Mucosa of descending colon (tissue), 3 donors: ENCODE data around the gene C16orf90. TPM values are rescaled to one million over a fixed set of nuclear protein-coding genes. Genes with fewer than 3 reads are reported as not detected.
"Not testable (repeated sequence)": the region's sequence is repeated elsewhere in the genome, so short reads cannot be mapped to it uniquely, and the experiment has no call there.

Experiments used
- ATAC-seq: fragments of 200-7000 bp; cut with Tn5 transposase; one replicate; pipeline ENCODE4 v1.9.1; 2020; ENCODE audit warnings: mild to moderate bottlenecking, moderate library complexity
- DNase-seq, 3 donors: peaks; one replicate each; pipeline ENCODE4 v3.0.0-alpha.2; 2020
- H3K36me3 ChIP-seq: fragments of 200-600 bp; one replicate; pipeline ENCODE4 v1.8.0; 2021; ENCODE audit warnings: low read depth, mild to moderate bottlenecking
- H3K4me1 ChIP-seq: fragments of 200-600 bp; one replicate; pipeline ENCODE4 v1.8.0; 2021; ENCODE audit warnings: low read depth, mild to moderate bottlenecking
- H3K4me3 ChIP-seq: fragments of 200-600 bp; one replicate; pipeline ENCODE4 v1.8.0; 2021; ENCODE audit warnings: mild to moderate bottlenecking
- H3K9me3 ChIP-seq: fragments of 200-600 bp; one replicate; pipeline ENCODE4 v1.8.0; 2021; ENCODE audit warnings: mild to moderate bottlenecking
- intact Hi-C, 2 donors: fragments of 100-400 bp; cut with DNase I in 1 of 2; cut with micrococcal nuclease in 1 of 2; formaldehyde crosslinking; loops; one replicate each; pipeline versions ENCODE4 v1.11.0 to v1.11.1; 2022; cut with DNase I, micrococcal nuclease
- total RNA-seq, 3 donors: library from RNA; stranded (reverse); fragmentation: NEBNext Ultra II Directional in 2 of 3; extraction: Animal tissue kit (Norgen Biotek cat#: 25700) in 2 of 3; gene quantifications; one replicate each; pipeline versions ENCODE4 v1.2.1 to v1.2.4, GENCODE V29; 2021 to 2023
- TF ChIP-seq, protein P1 (sequence below): fragments of 200-600 bp; IDR thresholded peaks from one replicate; pipeline ENCODE4 v1.8.0; 2022; ENCODE audit warnings: antibody characterized with exemption, mild to moderate bottlenecking
- donor health status: DM: no; HTN: no; CAD: no; lungs with moderate emphysema.
- donor health status: DM: no; HTN: no; CAD: no.
- donor health status: DM: no; HTN: yes; CAD: no.

C16orf90 gene
- total RNA-seq, 3 donors from 2014 or later = not detected

GRCh38 chr16:3501783-3502400, 6.6 kb upstream of the C16orf90 start:
- TF ChIP-seq, protein P1, sequence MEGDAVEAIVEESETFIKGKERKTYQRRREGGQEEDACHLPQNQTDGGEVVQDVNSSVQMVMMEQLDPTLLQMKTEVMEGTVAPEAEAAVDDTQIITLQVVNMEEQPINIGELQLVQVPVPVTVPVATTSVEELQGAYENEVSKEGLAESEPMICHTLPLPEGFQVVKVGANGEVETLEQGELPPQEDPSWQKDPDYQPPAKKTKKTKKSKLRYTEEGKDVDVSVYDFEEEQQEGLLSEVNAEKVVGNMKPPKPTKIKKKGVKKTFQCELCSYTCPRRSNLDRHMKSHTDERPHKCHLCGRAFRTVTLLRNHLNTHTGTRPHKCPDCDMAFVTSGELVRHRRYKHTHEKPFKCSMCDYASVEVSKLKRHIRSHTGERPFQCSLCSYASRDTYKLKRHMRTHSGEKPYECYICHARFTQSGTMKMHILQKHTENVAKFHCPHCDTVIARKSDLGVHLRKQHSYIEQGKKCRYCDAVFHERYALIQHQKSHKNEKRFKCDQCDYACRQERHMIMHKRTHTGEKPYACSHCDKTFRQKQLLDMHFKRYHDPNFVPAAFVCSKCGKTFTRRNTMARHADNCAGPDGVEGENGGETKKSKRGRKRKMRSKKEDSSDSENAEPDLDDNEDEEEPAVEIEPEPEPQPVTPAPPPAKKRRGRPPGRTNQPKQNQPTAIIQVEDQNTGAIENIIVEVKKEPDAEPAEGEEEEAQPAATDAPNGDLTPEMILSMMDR = no peak
- Histone ChIP-seq H3K4me1 (peaks cover 13% of the 10 kb centered on the region), H3K9me3 (no peaks in the 10 kb centered on the region), H3K36me3 (no peaks in the 10 kb centered on the region), H3K4me3 (no peak overlapping the region)
- intact Hi-C loops = no loop called here
- DNase-seq (no peak), ATAC-seq (no peak)

GRCh38 chr16:3501412-3501761, 6.1 kb upstream of the C16orf90 start:
- intact Hi-C loops, ATAC-seq, H3K36me3 ChIP-seq, H3K9me3 ChIP-seq: not testable (repeated sequence)
- H3K4me3 ChIP-seq = peak overlapping the region; percentile 49
- DNase-seq = peak in 1 of 3 donors; percentile 41
- H3K4me1 ChIP-seq = peaks cover 13% of the 10 kb centered on the region

DNA sequence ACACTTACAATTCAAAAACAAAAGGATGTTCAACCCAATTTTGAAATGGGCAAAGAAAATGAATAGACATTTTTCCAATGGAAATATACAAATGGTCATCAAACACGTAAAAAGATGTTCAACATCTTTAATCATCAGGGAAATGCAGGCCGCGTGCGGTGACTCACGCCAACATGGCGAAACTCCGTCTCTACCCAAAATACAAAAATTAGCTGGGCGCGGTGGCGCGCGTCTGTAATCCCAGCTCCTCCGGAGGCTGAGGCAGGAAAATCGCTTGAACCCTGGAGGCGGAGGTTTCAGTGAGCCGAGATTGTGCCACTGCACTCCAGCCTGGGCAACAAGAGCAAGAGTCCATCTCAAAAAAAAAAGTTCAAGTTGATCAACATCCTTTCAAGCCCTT, 3.7 kb upstream of the C16orf90 start:
- Histone ChIP-seq H3K9me3 (no peaks in the 10 kb centered on the region), H3K4me1 (peaks cover 13% of the 10 kb centered on the region), H3K4me3 (no peak overlapping the region), H3K36me3 (no peaks in the 10 kb centered on the region)
- TF ChIP-seq, protein P1 = no peak
- intact Hi-C loops = no loop called here
- peak in 1 of 3 donors; percentile 33 for DNase-seq
- ATAC-seq = no peak

- TF ChIP-seq, protein P1 = no peak
Measured at GRCh38 chr16:3497771-3498170, 2.5 kb upstream of the C16orf90 start.

DNA sequence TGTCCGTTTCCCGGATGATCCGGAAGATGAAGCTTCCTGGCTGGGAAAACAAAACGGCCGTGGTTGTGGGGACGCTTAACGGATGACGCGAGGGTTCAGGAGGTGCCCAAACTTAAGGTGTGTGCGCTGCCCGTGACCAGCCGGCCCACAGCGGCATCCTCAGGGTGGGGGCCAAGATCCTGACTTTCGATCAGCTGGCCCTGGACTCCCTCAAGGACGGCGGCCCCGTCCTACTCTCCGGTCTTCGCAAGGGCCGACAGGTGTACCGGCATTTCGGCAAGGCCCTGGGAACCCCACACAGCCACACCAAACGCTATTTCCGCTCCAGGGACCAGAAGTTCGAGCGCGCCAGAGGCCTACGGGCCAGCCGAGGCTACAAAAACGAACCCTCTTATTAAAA, 1.1 kb upstream of the C16orf90 start:
- Histone ChIP-seq H3K4me1 (peaks cover 6% of the 10 kb centered on the region), H3K9me3 (no peaks in the 10 kb centered on the region), H3K36me3 (no peaks in the 10 kb centered on the region), H3K4me3 (no peak overlapping the region)
- TF ChIP-seq, protein P1 = no peak
- intact Hi-C loops = no loop called here
- DNase-seq = peak in 1 of 3 donors; percentile 41
- no peak for ATAC-seq

More at GRCh38 chr16:3497771-3498170, 2.5 kb upstream of the C16orf90 start:
- H3K4me3 ChIP-seq = no peak overlapping the region
- no peaks in the 10 kb centered on the region for H3K9me3 ChIP-seq
- intact Hi-C loops = no loop called here
- no peak for DNase-seq
- H3K4me1 ChIP-seq = peaks cover 13% of the 10 kb centered on the region
- H3K36me3 ChIP-seq = no peaks in the 10 kb centered on the region
- no peak for ATAC-seq

DNA sequence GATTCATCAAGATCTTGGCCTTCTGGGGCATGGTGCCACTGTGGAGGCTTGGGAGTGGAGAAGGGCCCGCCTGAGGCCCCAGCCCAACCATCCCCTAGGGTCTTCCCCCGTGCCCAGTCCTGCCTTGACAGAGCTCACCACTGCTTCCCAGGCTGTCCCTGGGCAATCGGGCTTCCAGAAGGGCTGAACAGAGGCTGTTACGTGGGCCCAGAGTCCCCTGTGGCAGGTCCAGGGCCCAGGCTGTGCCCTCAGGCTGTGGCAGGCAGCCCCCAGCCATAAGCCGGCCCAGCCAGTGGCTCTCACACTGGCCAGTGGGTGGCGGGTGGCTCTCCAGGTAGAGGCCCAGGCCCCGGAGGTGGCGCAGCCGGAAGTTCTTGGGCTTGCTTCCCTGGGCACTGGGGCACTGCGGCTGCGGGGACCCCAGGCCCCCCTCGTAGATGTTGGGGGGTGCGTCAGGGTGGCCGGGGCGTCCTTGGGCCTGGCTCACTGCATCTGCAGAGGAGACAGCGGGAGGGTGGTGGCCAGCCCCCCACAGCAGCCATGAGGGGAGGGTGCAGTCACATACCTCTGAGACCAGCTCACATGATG, 809 bp downstream of the C16orf90 start:
- no peak for ATAC-seq
- TF ChIP-seq, protein P1 = no peak
- DNase-seq = peak in 1 of 3 donors; percentile 39
- intact Hi-C loops = no loop called here
- Histone ChIP-seq H3K9me3 (no peaks in the 10 kb centered on the region), H3K4me1 (no peaks in the 10 kb centered on the region), H3K36me3 (no peaks in the 10 kb centered on the region), H3K4me3 (no peak overlapping the region)
